PC-3 (cell line): ENCODE data around the gene SYT9.

ENCODE experiments used
- CTCF ChIP-seq: fragments of 300-600 bp; sonication (generic); conservative IDR thresholded peaks from 2 replicates; pipeline ENCODE4 v1.5.1; 2017; ENCODE audit warnings: antibody characterized with exemption, low read depth, mild to moderate bottlenecking, low read length
- EZH2 ChIP-seq: fragments of 300-600 bp; sonication (generic); IDR thresholded peaks from one replicate; pipeline ENCODE4 v1.6.1; 2017; ENCODE audit warnings: antibody characterized with exemption, mild to moderate bottlenecking, low read length; ENCODE audit not compliant: unreplicated experiment
- EZH2phosphoT487 ChIP-seq: fragments of 300-600 bp; sonication (generic); IDR thresholded peaks from 2 replicates; pipeline ENCODE4 v1.6.1; 2018; ENCODE audit warnings: mild to moderate bottlenecking, antibody characterized with exemption, low read length, borderline replicate concordance

- TF ChIP-seq CTCF: no peak
- no peak for TF ChIP-seq EZH2
- no peak for TF ChIP-seq EZH2phosphoT487
These were observed 162.5 kb downstream of the SYT9 start for GRCh38 chr11:7413961-7414915.
